ENCODE results near the gene SLC10A7.

DNA sequence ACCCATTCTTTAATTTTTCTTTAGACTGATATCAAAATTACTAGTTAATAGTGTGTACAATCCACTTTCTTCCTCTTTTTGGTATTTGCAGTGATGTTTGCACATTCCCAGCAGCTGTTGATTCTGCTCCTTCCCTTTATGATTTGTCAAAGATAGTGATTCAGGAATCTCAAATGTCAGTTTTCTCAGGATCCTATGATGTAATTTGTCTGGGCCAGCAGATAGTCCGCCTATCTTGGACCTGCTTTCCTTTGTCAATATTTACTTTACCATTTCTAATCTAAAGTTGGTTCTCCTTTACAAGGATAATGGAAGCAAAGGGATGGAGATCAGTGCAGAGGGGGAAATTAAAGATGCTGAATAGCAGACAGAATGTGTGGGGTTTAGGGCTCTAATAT lies 185.3 kb downstream of the SLC10A7 start:
- TF ChIP-seq, protein P1, sequence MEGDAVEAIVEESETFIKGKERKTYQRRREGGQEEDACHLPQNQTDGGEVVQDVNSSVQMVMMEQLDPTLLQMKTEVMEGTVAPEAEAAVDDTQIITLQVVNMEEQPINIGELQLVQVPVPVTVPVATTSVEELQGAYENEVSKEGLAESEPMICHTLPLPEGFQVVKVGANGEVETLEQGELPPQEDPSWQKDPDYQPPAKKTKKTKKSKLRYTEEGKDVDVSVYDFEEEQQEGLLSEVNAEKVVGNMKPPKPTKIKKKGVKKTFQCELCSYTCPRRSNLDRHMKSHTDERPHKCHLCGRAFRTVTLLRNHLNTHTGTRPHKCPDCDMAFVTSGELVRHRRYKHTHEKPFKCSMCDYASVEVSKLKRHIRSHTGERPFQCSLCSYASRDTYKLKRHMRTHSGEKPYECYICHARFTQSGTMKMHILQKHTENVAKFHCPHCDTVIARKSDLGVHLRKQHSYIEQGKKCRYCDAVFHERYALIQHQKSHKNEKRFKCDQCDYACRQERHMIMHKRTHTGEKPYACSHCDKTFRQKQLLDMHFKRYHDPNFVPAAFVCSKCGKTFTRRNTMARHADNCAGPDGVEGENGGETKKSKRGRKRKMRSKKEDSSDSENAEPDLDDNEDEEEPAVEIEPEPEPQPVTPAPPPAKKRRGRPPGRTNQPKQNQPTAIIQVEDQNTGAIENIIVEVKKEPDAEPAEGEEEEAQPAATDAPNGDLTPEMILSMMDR (IDR thresholded peaks at IDR 0.05): no peak
- TF ChIP-seq EP300 (IDR thresholded peaks at IDR 0.05) (no peak), POLR2A (IDR thresholded peaks at IDR 0.05) (no peak), POLR2AphosphoS5 (IDR thresholded peaks at IDR 0.05) (no peak)
